ENCODE measurements around the gene RGSL1.

RGSL1 gene

DNA sequence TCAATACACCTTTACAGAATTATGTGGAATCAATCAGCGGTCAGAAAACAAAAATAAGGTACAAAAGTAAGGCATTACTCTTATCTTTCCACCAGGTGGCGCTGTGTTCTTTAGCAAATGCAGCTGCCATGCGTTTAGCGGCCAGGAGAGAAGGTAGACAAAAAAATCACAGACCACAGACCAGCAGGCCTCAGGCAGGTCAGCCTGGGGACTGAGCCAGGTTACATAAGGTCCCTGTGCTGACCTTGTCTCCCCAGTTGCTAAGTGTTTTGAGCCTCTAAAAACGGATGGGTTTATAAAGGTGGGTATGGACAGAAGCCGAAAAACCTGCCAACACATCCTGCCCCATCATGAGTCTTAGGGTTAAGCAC, 151.5 kb downstream of the RGSL1 start:
- peak; percentile 71 for TF ChIP-seq CTCF (IDR thresholded peaks at IDR 0.05; ENCODE audit: borderline replicate concordance, control extremely low read depth, extremely low read depth, insufficient read depth, missing control alignments)
- in situ Hi-C loops (cut with MboI; ENCODE audit: low sequenced_read_pairs, unreplicated experiment): no loop called here
- peak; percentile 82 for DNase-seq (ENCODE audit: low spot score)

DNA sequence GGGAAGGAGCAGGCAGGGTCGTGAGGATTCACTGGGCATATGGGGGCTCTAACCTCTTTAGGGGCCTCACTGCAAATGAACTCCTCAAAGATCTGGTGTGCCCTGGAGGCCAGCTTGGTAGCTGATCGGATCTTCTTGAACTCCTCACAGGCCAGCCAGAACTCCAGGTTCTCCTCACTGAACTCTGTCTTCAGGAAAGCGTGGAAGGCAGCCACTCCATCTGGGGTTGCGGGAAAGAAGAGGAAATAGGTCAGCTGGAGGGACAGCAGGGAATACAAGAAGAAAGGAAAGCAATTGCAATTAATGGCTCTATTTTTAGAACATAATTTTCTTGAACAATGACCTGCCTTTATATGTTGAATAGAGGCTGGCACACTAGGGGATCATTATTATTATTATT, 152.0 kb downstream of the RGSL1 start:
- in situ Hi-C loops (cut with MboI; ENCODE audit: low sequenced_read_pairs, unreplicated experiment): no loop called here
- no peak for TF ChIP-seq CTCF (IDR thresholded peaks at IDR 0.05; ENCODE audit: borderline replicate concordance, control extremely low read depth, extremely low read depth, insufficient read depth, missing control alignments)
- no peak for DNase-seq (ENCODE audit: low spot score)

- in situ Hi-C loops (cut with MboI; ENCODE audit: low sequenced_read_pairs, unreplicated experiment): no loop called here
- no peak for DNase-seq (ENCODE audit: low spot score)
- TF ChIP-seq CTCF (IDR thresholded peaks at IDR 0.05; ENCODE audit: borderline replicate concordance, control extremely low read depth, extremely low read depth, insufficient read depth, missing control alignments): no peak
Observed at GRCh38 chr1:182602935-182603645, 153.1 kb downstream of the RGSL1 start.

DNA sequence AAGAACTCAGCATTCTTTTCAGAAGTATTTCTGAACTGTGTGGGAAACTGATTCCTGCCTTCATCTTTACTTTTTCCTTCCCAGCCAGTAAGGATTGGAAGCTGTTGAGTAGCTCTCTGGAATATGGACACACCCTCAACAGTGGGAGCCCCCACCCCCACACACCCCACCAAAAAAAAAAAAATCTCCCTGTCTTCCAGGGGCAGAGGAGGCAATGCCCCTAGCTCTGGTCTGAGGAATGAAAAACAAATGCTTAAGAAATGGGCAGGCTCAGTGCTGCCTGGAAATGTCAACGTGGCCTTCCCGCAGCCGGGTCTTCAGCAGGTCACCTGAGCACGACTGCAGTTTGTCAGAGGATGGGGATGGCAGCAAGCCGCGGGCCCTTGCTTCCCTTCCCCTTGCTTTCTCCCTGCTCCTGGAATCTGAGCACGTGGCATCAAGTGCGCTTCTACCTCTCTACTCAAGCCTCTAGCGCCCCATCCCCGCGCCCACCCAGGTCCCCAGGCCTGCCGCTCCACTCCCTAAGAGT, 153.8 kb downstream of the RGSL1 start:
- in situ Hi-C loops (cut with MboI; ENCODE audit: low sequenced_read_pairs, unreplicated experiment): no loop called here
- no peak for DNase-seq (ENCODE audit: low spot score)
- TF ChIP-seq CTCF (IDR thresholded peaks at IDR 0.05; ENCODE audit: borderline replicate concordance, control extremely low read depth, extremely low read depth, insufficient read depth, missing control alignments): no peak

- in situ Hi-C loops (cut with MboI; ENCODE audit: low sequenced_read_pairs, unreplicated experiment): no loop called here
- peak; percentile 98 for DNase-seq (ENCODE audit: low spot score)
- TF ChIP-seq CTCF (IDR thresholded peaks at IDR 0.05; ENCODE audit: borderline replicate concordance, control extremely low read depth, extremely low read depth, insufficient read depth, missing control alignments): no peak
Observed at GRCh38 chr1:182604175-182605164, 154.5 kb downstream of the RGSL1 start, which contains the start of gene RGS16. RGS16 (minus strand) TSS chr1:182604389; CDS start chr1:182604259, 130 bp downstream.

GRCh38 chr1:182607566-182607965, 157.6 kb downstream of the RGSL1 start:
- no peak for DNase-seq (ENCODE audit: low spot score)
- in situ Hi-C loops (cut with MboI; ENCODE audit: low sequenced_read_pairs, unreplicated experiment): no loop called here
- no peak for TF ChIP-seq CTCF (IDR thresholded peaks at IDR 0.05; ENCODE audit: borderline replicate concordance, control extremely low read depth, extremely low read depth, insufficient read depth, missing control alignments)

Data from GM13976 (cell line).